GM23338 (cell line): ENCODE measurements around the gene OMD. TPM values are rescaled to one million over a fixed set of nuclear protein-coding genes. Genes with fewer than 3 reads are reported as not detected.

ENCODE experiments used
- ATAC-seq: fragments of 200-7000 bp; cut with Tn5 transposase; 3 replicates; pipeline ENCODE4 v1.9.1; 2020
- DNase-seq: peaks from one replicate; pipeline ENCODE4 v3.0.0-alpha.2; 2015; ENCODE audit warnings: low spot score
- H2AFZ ChIP-seq: fragments of 200-600 bp; sonication (generic); 2 replicates; pipeline ENCODE4 v1.8.0; 2016; ENCODE audit warnings: antibody characterized with exemption, mild to moderate bottlenecking, moderate library complexity
- H3F3A ChIP-seq: fragments of 200-600 bp; sonication (generic); replicated peaks from 2 replicates; pipeline ENCODE4 v1.8.0; 2017; ENCODE audit warnings: antibody characterized with exemption, mixed run types, low read depth
- H3K27ac ChIP-seq: fragments of 200-600 bp; sonication (generic); 2 replicates; pipeline ENCODE4 v1.6.1; 2016; ENCODE audit warnings: low read depth
- H3K27me3 ChIP-seq: fragments of 200-600 bp; sonication (generic); 2 replicates; pipeline ENCODE4 v1.8.0; 2016; ENCODE audit warnings: mild to moderate bottlenecking, mixed run types, moderate library complexity; ENCODE audit not compliant: insufficient read depth
- H3K36me3 ChIP-seq: fragments of 200-600 bp; sonication (generic); 2 replicates; pipeline ENCODE4 v1.8.0; 2016; ENCODE audit warnings: mild to moderate bottlenecking; ENCODE audit not compliant: insufficient read depth
- H3K4me1 ChIP-seq: fragments of 200-600 bp; sonication (generic); 2 replicates; pipeline ENCODE4 v1.8.0; 2016; ENCODE audit warnings: mild to moderate bottlenecking, moderate library complexity; ENCODE audit not compliant: insufficient read depth
- H3K4me2 ChIP-seq: fragments of 200-600 bp; sonication (generic); 2 replicates; pipeline ENCODE4 v1.7.1; 2017; ENCODE audit warnings: mixed run types
- H3K4me3 ChIP-seq: fragments of 200-600 bp; sonication (generic); 2 replicates; pipeline ENCODE4 v1.6.1; 2016; ENCODE audit warnings: mixed run types
- H3K79me2 ChIP-seq: fragments of 200-600 bp; sonication (generic); replicated peaks from 2 replicates; pipeline ENCODE4 v1.8.0; 2017; ENCODE audit warnings: mild to moderate bottlenecking; ENCODE audit not compliant: insufficient read depth
- H3K9me2 ChIP-seq: fragments of 200-600 bp; sonication (generic); 2 replicates; pipeline ENCODE4 v1.8.0; 2017; ENCODE audit not compliant: insufficient read depth
- H4K20me1 ChIP-seq: fragments of 200-600 bp; sonication (generic); replicated peaks from 2 replicates; pipeline ENCODE4 v1.8.0; 2017; ENCODE audit warnings: mild to moderate bottlenecking; ENCODE audit not compliant: insufficient read depth
- H3K27ac Mint-ChIP-seq: 2 replicates; pipeline ENCODE4 v1.8.0; 2020; ENCODE audit warnings: inconsistent platforms, mild to moderate bottlenecking, moderate library complexity, mixed read lengths
- H3K27me3 Mint-ChIP-seq: 3 replicates; pipeline ENCODE4 v1.8.0; 2022; ENCODE audit warnings: low read depth, mild to moderate bottlenecking, moderate library complexity, mixed read lengths, inconsistent platforms; ENCODE audit not compliant: insufficient read depth, poor library complexity
- H3K36me3 Mint-ChIP-seq: 3 replicates; pipeline ENCODE4 v1.8.0; 2021; ENCODE audit warnings: low read depth, mild to moderate bottlenecking, inconsistent platforms, moderate library complexity, mixed read lengths
- H3K4me1 Mint-ChIP-seq: 3 replicates; pipeline ENCODE4 v1.8.0; 2020; ENCODE audit warnings: mild to moderate bottlenecking, inconsistent platforms, mixed read lengths
- H3K4me3 Mint-ChIP-seq: 3 replicates; pipeline ENCODE4 v1.8.0; 2021; ENCODE audit warnings: moderate library complexity, mild to moderate bottlenecking, inconsistent platforms, mixed read lengths
- H3K9me3 Mint-ChIP-seq: 3 replicates; pipeline ENCODE4 v1.8.0; 2020; ENCODE audit warnings: moderate library complexity, mild to moderate bottlenecking, inconsistent platforms, mixed read lengths
- CREB1 ChIP-seq: fragments of 250-450 bp; sonication (Bioruptor Pico); IDR thresholded peaks from 2 replicates; pipeline ENCODE4 v1.5.0; 2020; ENCODE audit warnings: low read depth, mild to moderate bottlenecking, moderate library complexity
- CTCF ChIP-seq, 2 experiments: fragments of 200-600 bp in 1 of 2; sonication (generic) in 1 of 2; conservative IDR thresholded peaks; 2 replicates each; pipeline versions ENCODE4 v1.5.1 to v1.6.1; 2016 to 2017; ENCODE audit warnings: antibody characterized with exemption in 2 of 2, low read depth in 2 of 2, mild to moderate bottlenecking in 2 of 2, moderate library complexity in 1 of 2
- ETS1 ChIP-seq: IDR thresholded peaks from 2 replicates; pipeline ENCODE4 v1.6.1; 2016; ENCODE audit warnings: antibody characterized with exemption
- EZH2 ChIP-seq: fragments of 200-600 bp; sonication (generic); IDR thresholded peaks from one replicate; pipeline ENCODE4 v1.8.0; 2017; ENCODE audit warnings: antibody characterized with exemption, mild to moderate bottlenecking, low read depth; ENCODE audit not compliant: unreplicated experiment
- EZH2phosphoT487 ChIP-seq: fragments of 200-600 bp; sonication (generic); IDR thresholded peaks from one replicate; pipeline ENCODE4 v1.8.1; 2018; ENCODE audit warnings: antibody characterized with exemption; ENCODE audit not compliant: unreplicated experiment
- JUNB ChIP-seq: IDR thresholded peaks from one replicate; pipeline ENCODE4 v1.6.1; 2016; ENCODE audit warnings: antibody characterized with exemption; ENCODE audit not compliant: unreplicated experiment
- NANOG ChIP-seq: IDR thresholded peaks from 2 replicates; pipeline ENCODE4 v1.6.1; 2016; ENCODE audit warnings: antibody characterized with exemption, borderline replicate concordance
- POLR2AphosphoS5 ChIP-seq: IDR thresholded peaks from 2 replicates; pipeline ENCODE4 v1.6.1; 2016; ENCODE audit warnings: antibody characterized with exemption, low read depth
- REST ChIP-seq: IDR thresholded peaks from one replicate; pipeline ENCODE4 v1.6.1; 2018; ENCODE audit warnings: antibody characterized with exemption; ENCODE audit not compliant: unreplicated experiment
- STAT1 ChIP-seq: IDR thresholded peaks from one replicate; pipeline ENCODE4 v1.6.1; 2016; ENCODE audit warnings: antibody characterized with exemption; ENCODE audit not compliant: unreplicated experiment
- ZNF114 ChIP-seq: fragments of 250-450 bp; sonication (Bioruptor Pico); IDR thresholded peaks from 2 replicates; pipeline ENCODE4 v1.5.0; 2020; ENCODE audit warnings: mild to moderate bottlenecking, moderate library complexity
- ZNF331 ChIP-seq: fragments of 250-450 bp; sonication (Bioruptor Pico); IDR thresholded peaks from 2 replicates; pipeline ENCODE4 v1.5.0; 2020; ENCODE audit warnings: low read depth, mild to moderate bottlenecking, moderate library complexity
- ZNF462 ChIP-seq: fragments of 250-450 bp; sonication (Bioruptor Pico); IDR thresholded peaks from 2 replicates; pipeline ENCODE4 v1.5.0; 2020; ENCODE audit warnings: mild to moderate bottlenecking, moderate library complexity
- polyA plus RNA-seq: library from polyadenylated mRNA; unstranded; fragments of >200 nt; fragmentation: Nextera tagmentation; extraction: Ambion mirVana; gene quantifications from 2 replicates; pipeline ENCODE4 v1.2.1, GENCODE V29; 2016
- total RNA-seq: library from RNA; depleted of rRNA; stranded (reverse); fragments of >200 nt; shearing (Covaris generic); gene quantifications from 2 replicates; pipeline ENCODE4 v1.2.3, GENCODE V29; 2014

The OMD gene
- total and polyA plus RNA-seq, 2 experiments from 2014 or later, result 1.1 TPM; not detected in 1

- Mint-ChIP-seq H3K36me3 (no peaks in the 10 kb centered on the region), H3K4me3 (no peak overlapping the region), H3K9me3 (no peaks in the 10 kb centered on the region), H3K4me1 (no peaks in the 10 kb centered on the region), H3K27me3 (peaks cover 2% of the 10 kb centered on the region), H3K27ac (no peak overlapping the region)
- Histone ChIP-seq H3K9me2 (no peaks in the 10 kb centered on the region), H3K79me2 (no peaks in the 10 kb centered on the region), H3K27ac (no peak overlapping the region), H3K27me3 (no peaks in the 10 kb centered on the region), H3K4me3 (no peak overlapping the region), H3F3A (no peaks in the 10 kb centered on the region), H3K4me1 (no peaks in the 10 kb centered on the region), H4K20me1 (no peaks in the 10 kb centered on the region; the same call in 1 of the 2 replicates), H2AFZ (no peak overlapping the region), H3K4me2 (no peak overlapping the region), H3K36me3 (no peaks in the 10 kb centered on the region)
- ATAC-seq (no peak), DNase-seq (no peak)
- no peak for TF ChIP-seq ZNF462
- no peak for TF ChIP-seq EZH2phosphoT487
- TF ChIP-seq REST, result no peak
- TF ChIP-seq CTCF (conservative IDR thresholded peaks at IDR 0.05; ENCODE audit: low read depth in 2 of 2), result no peak
- no peak for TF ChIP-seq NANOG
- TF ChIP-seq STAT1, result no peak
- no peak for TF ChIP-seq EZH2
- no peak for TF ChIP-seq JUNB
- no peak for TF ChIP-seq ETS1
- TF ChIP-seq ZNF114, result no peak
- TF ChIP-seq ZNF331 (CRISPR knock-in tag), result no peak
- TF ChIP-seq POLR2AphosphoS5, result no peak
- TF ChIP-seq CREB1, result no peak
These were observed 42.8 kb upstream of the OMD start for GRCh38 chr9:92467041-92467440.
